K562 (cell line): ENCODE data around the gene PRKAR1A. TPM values are rescaled to one million over a fixed set of nuclear protein-coding genes. Genes with fewer than 3 reads are reported as not detected.

ENCODE experiments used
- CTBP1 ChIP-seq: fragments of 450-650 bp; IDR thresholded peaks from 2 replicates; pipeline ENCODE4 v1.6.1; 2016; ENCODE audit warnings: borderline replicate concordance
- ESRRB ChIP-seq: fragments of 250-450 bp; sonication (Bioruptor Pico); IDR thresholded peaks from 2 replicates; pipeline ENCODE4 v1.5.0; 2020; ENCODE audit warnings: mild to moderate bottlenecking, moderate library complexity, borderline replicate concordance
- FOXP1 ChIP-seq: sonication (generic); formaldehyde crosslinking; IDR thresholded peaks from 2 replicates; pipeline ENCODE4 v1.8.0; 2022; ENCODE audit warnings: mild to moderate bottlenecking, missing genetic modification reagents
- MEIS2 ChIP-seq: fragments of 450-650 bp; IDR thresholded peaks from 2 replicates; pipeline ENCODE4 v1.6.1; 2014; ENCODE audit warnings: mild to moderate bottlenecking; ENCODE audit not compliant: partially characterized antibody
- MXD1 ChIP-seq: fragments of 250-450 bp; sonication (Bioruptor Pico); IDR thresholded peaks from 2 replicates; pipeline ENCODE4 v1.8.0; 2021; ENCODE audit warnings: borderline replicate concordance, mild to moderate bottlenecking, moderate library complexity; ENCODE audit not compliant: poor library complexity, severe bottlenecking
- NKRF ChIP-seq: fragments of 450-650 bp; IDR thresholded peaks from 2 replicates; pipeline ENCODE4 v1.6.1; 2016; ENCODE audit warnings: borderline replicate concordance
- SMAD2 ChIP-seq: fragments of 150-350 bp; IDR thresholded peaks from 2 replicates; pipeline ENCODE4 v1.6.1; 2014; ENCODE audit warnings: low read depth, mild to moderate bottlenecking, low read length
- SRF ChIP-seq, 2 experiments: fragments of 250-450, 450-650 bp in 1 of 2; sonication (Bioruptor Pico) in 1 of 2; sonication (generic) in 1 of 2; formaldehyde crosslinking; IDR thresholded peaks; 2 replicates each; pipeline versions ENCODE4 v1.5.0 to v1.5.1; 2020 to 2022; ENCODE audit warnings: mild to moderate bottlenecking in 1 of 2, missing genetic modification reagents in 1 of 2
- TFAM ChIP-seq: fragments of 250-450 bp; sonication (Bioruptor Pico); conservative IDR thresholded peaks from 2 replicates; pipeline ENCODE4 v1.5.0; 2021; ENCODE audit warnings: mild to moderate bottlenecking, moderate library complexity
- TRIM28 ChIP-seq: fragments of 450-650 bp; IDR thresholded peaks from 2 replicates; pipeline ENCODE4 v1.6.1; 2017
- USF1 ChIP-seq: sonication (generic); formaldehyde crosslinking; IDR thresholded peaks from 2 replicates; pipeline ENCODE4 v1.9.0; 2022; ENCODE audit warnings: mild to moderate bottlenecking, missing genetic modification reagents
- XRCC5 ChIP-seq: fragments of 200-400 bp; formaldehyde crosslinking; IDR thresholded peaks from 2 replicates; pipeline ENCODE4 v1.6.1; 2017; ENCODE audit warnings: low read depth, mild to moderate bottlenecking, low read length
- ZNF121 ChIP-seq: sonication (generic); formaldehyde crosslinking; conservative IDR thresholded peaks from 2 replicates; pipeline ENCODE4 v1.8.0; 2022; ENCODE audit warnings: missing genetic modification reagents
- ZNF77 ChIP-seq: fragments of 250-450 bp; sonication (Bioruptor Pico); IDR thresholded peaks from 2 replicates; pipeline ENCODE4 v1.5.0; 2020
- polyA plus RNA-seq, 8 experiments: library from polyadenylated mRNA; depleted of rRNA in 4 of 8; stranded (reverse) in 5 of 8; unstranded in 3 of 8; fragments of >200 nt; fragmentation: Nextera tagmentation in 2 of 8; fragmentation: Illumina TruSeq in 1 of 8; extraction: Ambion mirVana in 2 of 8; extraction: Trizol in 1 of 8; gene quantifications; 2 replicates each; pipeline versions ENCODE4 v1.2.1 to v1.2.3, GENCODE V29; 2011 to 2014; ENCODE audit warnings: inconsistent platforms in 1 of 8, missing spikeins in 1 of 8
- total RNA-seq, 7 experiments: library from RNA; depleted of rRNA in 6 of 7; stranded (reverse); fragments of >200 nt in 6 of 7; fragmentation: Illumina TruSeq in 2 of 7; extraction: Trizol in 2 of 7; gene quantifications; 2 replicates each; pipeline versions ENCODE4 v1.2.1 to v1.2.3, GENCODE V29; 2011 to 2021; ENCODE audit warnings: low replicate concordance in 1 of 7

PRKAR1A gene
- total and polyA plus RNA-seq, 9 of the 15 experiments (the other 6 are each of a cell fraction or from before 2014, with no cell fraction given): 15.0 to 95.6 (median 67.5) TPM

GRCh38 chr17:68511671-68512246 lies 471 bp upstream of the PRKAR1A start (continued):
- TF ChIP-seq NKRF (peak; percentile 95), SRF (CRISPR knock-in tag; IDR thresholded peaks at IDR 0.05) (no peak), SMAD2 (no peak), TRIM28 (peak; percentile 68; the same call in 1 of the 2 replicates), ZNF77 (no peak), FOXP1 (CRISPR knock-in tag) (peak; percentile 58; the same call in 1 of the 2 replicates), CTBP1 (peak; percentile 83), USF1 (CRISPR knock-in tag) (peak; percentile 79), ESRRB (CRISPR knock-in tag) (no peak), MEIS2 (no peak), ZNF121 (no peak), MXD1 (CRISPR knock-in tag) (peak; percentile 69), TFAM (CRISPR knock-in tag) (no peak), XRCC5 (no peak)
